Uterus (tissue), 4 donors: ENCODE measurements around the gene IRF2. TPM values are rescaled to one million over a fixed set of nuclear protein-coding genes. Genes with fewer than 3 reads are reported as not detected.
A peak's percentile ranks its signal among the peaks of the same experiment; 100 is the strongest.

Source experiments
- DNase-seq, 2 donors: peaks; one replicate each; pipeline ENCODE4 v3.0.0-alpha.2; 2019 to 2020
- H3K27ac ChIP-seq, 2 donors: fragments of 200-600 bp; sonication (generic); 1 replicate in 1 of 2; 2 replicates in 1 of 2; pipeline ENCODE4 v1.5.1; 2016 to 2018
- H3K27me3 ChIP-seq, 2 donors: fragments of 200-600 bp; sonication (generic); one replicate each; pipeline ENCODE4 v1.5.1; 2018 to 2019; ENCODE audit warnings: control low read depth in 1 of 2
- H3K36me3 ChIP-seq, 2 donors: fragments of 200-600 bp; sonication (generic); one replicate each; pipeline ENCODE4 v1.5.1; 2019; ENCODE audit warnings: control low read depth in 1 of 2
- H3K4me1 ChIP-seq, 2 donors: fragments of 200-600 bp; sonication (generic); one replicate each; pipeline ENCODE4 v1.5.1; 2018 to 2019; ENCODE audit warnings: control low read depth in 1 of 2
- H3K4me3 ChIP-seq, 2 donors: fragments of 200-600 bp; sonication (generic); 1 replicate in 1 of 2; 2 replicates in 1 of 2; pipeline ENCODE4 v1.5.1; 2018 to 2019; ENCODE audit warnings: mild to moderate bottlenecking in 1 of 2
- H3K9me3 ChIP-seq, 2 donors: fragments of 200-600 bp; sonication (generic); one replicate each; pipeline ENCODE4 v1.5.1; 2019; ENCODE audit warnings: control low read depth in 1 of 2
- CTCF ChIP-seq, 4 experiments: fragments of 200-600 bp in 2 of 4; fragments of 450-650 bp in 2 of 4; sonication (generic) in 2 of 4; IDR thresholded peaks; one replicate each; pipeline ENCODE4 v1.5.1; 2016 to 2019; ENCODE audit warnings: antibody characterized with exemption in 4 of 4, mild to moderate bottlenecking in 2 of 4, moderate library complexity in 1 of 4
- POLR2A ChIP-seq, 2 donors: fragments of 450-650 bp; IDR thresholded peaks; one replicate each; pipeline ENCODE4 v1.6.1; 2016; ENCODE audit warnings: antibody characterized with exemption in 2 of 2, mild to moderate bottlenecking in 1 of 2, moderate library complexity in 1 of 2
- intact Hi-C: fragments of 100-400 bp; cut with DNase I; formaldehyde crosslinking; loops from one replicate; pipeline ENCODE4 v1.15.1; 2023; ENCODE audit warnings: low total_unique reads
- total RNA-seq, 4 donors: library from RNA; depleted of rRNA in 3 of 4; stranded (reverse); fragments of >200 nt in 3 of 4; gene quantifications; one replicate each; pipeline versions ENCODE4 v1.1.0 to v1.2.4, GENCODE V29; 2014 to 2023
- donor health status: DM: yes; HTN: yes; CAD: no.

IRF2 gene
- total RNA-seq, 4 donors from 2014 or later = 7.9 to 45.7 (median 35.7) TPM

GRCh38 chr4:184485279-184485678, 10.9 kb upstream of the IRF2 start:
- DNase-seq = no peak
- no peaks in the 10 kb centered on the region for H3K27me3 ChIP-seq
- no peak for TF ChIP-seq POLR2A (IDR thresholded peaks at IDR 0.05)
- intact Hi-C loops = no loop called here
- no peak overlapping the region for H3K27ac ChIP-seq
- H3K9me3 ChIP-seq = no peaks in the 10 kb centered on the region
- H3K4me1 ChIP-seq = no peaks in the 10 kb centered on the region
- no peaks in the 10 kb centered on the region for H3K36me3 ChIP-seq
- H3K4me3 ChIP-seq = no peak overlapping the region

GRCh38 chr4:184481544-184481943, 7.2 kb upstream of the IRF2 start:
- no peaks in the 10 kb centered on the region for H3K27me3 ChIP-seq
- no peak for DNase-seq
- no peaks in the 10 kb centered on the region for H3K36me3 ChIP-seq
- peaks cover 0 to 9% of the 10 kb centered on the region in 2 donors for H3K4me1 ChIP-seq
- intact Hi-C loops = no loop called here
- H3K9me3 ChIP-seq = no peaks in the 10 kb centered on the region
- no peak overlapping the region for H3K4me3 ChIP-seq
- no peak overlapping the region for H3K27ac ChIP-seq
- TF ChIP-seq POLR2A (IDR thresholded peaks at IDR 0.05) = no peak
- no peak for TF ChIP-seq CTCF (IDR thresholded peaks at IDR 0.05)

- no peak overlapping the region for H3K27ac ChIP-seq
- H3K9me3 ChIP-seq = no peaks in the 10 kb centered on the region
- peaks cover 0 to 11% of the 10 kb centered on the region in 2 donors for H3K4me1 ChIP-seq
- TF ChIP-seq POLR2A (IDR thresholded peaks at IDR 0.05) (no peak), CTCF (IDR thresholded peaks at IDR 0.05) (no peak)
- intact Hi-C loops = loop anchor here (10.0 kb wide), 2 partner anchors 55 to 195 kb away; no protein-coding TSS in a partner anchor
- DNase-seq = no peak
- H3K4me3 ChIP-seq = no peak overlapping the region
- no peaks in the 10 kb centered on the region for H3K27me3 ChIP-seq
- no peaks in the 10 kb centered on the region for H3K36me3 ChIP-seq
Measured at GRCh38 chr4:184479516-184479950, 5.2 kb upstream of the IRF2 start.

GRCh38 chr4:184477201-184477999, 3.0 kb upstream of the IRF2 start:
- Histone ChIP-seq H3K4me3 (no peak overlapping the region), H3K27ac (peak overlapping the region; percentile 17 to 99), H3K27me3 (no peaks in the 10 kb centered on the region), H3K9me3 (no peaks in the 10 kb centered on the region), H3K36me3 (no peaks in the 10 kb centered on the region), H3K4me1 (peaks cover 0 to 11% of the 10 kb centered on the region in 2 donors)
- no peak for DNase-seq
- no peak for TF ChIP-seq POLR2A (IDR thresholded peaks at IDR 0.05)
- TF ChIP-seq CTCF (IDR thresholded peaks at IDR 0.05) = no peak
- intact Hi-C loops = loop anchor here (10.0 kb wide), 2 partner anchors 57 to 193 kb away; no protein-coding TSS in a partner anchor

- Histone ChIP-seq H3K4me1 (peaks cover 6 to 14% of the 10 kb centered on the region in 2 donors), H3K27me3 (no peaks in the 10 kb centered on the region), H3K4me3 (no peak overlapping the region), H3K9me3 (no peaks in the 10 kb centered on the region), H3K36me3 (no peaks in the 10 kb centered on the region), H3K27ac (peak overlapping the region; percentile 18 to 99)
- no peak for DNase-seq
- no peak for TF ChIP-seq POLR2A (IDR thresholded peaks at IDR 0.05)
- no peak for TF ChIP-seq CTCF (IDR thresholded peaks at IDR 0.05)
- intact Hi-C loops = loop anchor here (10.0 kb wide), 2 partner anchors 58 to 192 kb away; no protein-coding TSS in a partner anchor
Measured at GRCh38 chr4:184476695-184477094, 2.3 kb upstream of the IRF2 start.
